HG03571 (cell line): ENCODE measurements around the gene WNT3A.

Experiments used
- ATAC-seq: cut with Tn5 transposase; IDR thresholded peaks from one replicate; pipeline ENCODE4 v1.9.1; 2021; ENCODE audit not compliant: unreplicated experiment

Gene WNT3A

DNA sequence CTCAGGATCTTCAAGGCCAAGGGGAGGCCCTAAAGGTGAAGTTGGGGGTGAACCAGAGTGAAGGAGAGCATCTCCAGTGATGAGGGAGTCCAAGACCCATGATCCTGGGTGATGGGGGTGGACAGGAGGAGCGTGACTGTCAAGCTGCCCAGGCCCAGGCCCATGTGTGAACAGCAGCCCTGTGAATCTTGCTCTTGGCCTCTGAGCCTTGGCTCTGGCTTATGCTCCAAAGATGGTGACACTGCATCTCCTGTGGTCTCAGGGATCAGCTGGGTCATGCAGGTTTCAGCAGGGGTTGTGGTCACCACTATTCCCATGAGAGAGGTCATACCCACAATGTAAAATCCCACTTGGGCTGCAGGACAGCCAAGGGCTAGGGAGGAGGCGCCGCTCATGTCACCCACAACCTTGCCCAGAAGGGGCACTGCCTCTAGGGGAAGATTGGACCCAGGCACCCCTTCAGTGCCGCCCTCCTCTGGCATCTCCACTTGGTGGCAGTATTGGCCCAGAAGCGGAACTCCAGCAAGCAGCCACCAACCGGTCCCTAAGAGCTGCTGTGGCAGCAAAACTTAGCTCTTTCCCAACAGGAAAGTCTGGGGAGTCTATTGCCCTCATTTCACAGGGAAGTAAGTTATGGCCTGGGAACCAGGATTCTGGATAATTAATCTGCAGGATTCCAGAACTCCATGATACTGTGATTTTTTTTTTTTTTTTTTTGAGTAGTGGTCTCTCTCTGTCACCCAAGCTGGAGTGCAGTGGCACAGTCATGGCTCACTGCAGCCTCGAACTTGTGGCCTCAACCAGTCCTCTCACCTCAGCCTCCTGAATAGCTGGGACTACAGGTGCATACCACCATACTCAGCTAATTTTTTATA, 7.5 kb upstream of the WNT3A start:
- ATAC-seq: peak; percentile 57

DNA sequence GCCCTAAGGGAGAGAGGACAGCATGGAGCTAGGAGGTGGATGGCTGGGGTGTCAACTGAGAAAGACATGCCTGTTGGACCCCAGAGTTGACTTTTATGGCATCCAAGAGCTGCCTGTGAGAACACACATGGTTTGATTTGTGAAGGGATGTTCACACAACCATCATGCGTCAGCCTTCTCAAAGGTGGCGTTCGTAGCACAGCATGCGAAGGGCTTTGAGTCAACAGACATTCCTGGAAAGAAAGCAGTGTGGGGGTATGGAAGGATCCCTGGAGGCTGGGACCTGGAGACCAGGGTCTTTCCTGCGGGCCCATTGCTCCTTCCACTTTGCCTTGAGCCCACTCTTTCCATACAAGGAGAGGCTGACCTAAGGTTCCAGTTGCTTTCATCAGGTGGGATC, 6.4 kb upstream of the WNT3A start:
- no peak for ATAC-seq

DNA sequence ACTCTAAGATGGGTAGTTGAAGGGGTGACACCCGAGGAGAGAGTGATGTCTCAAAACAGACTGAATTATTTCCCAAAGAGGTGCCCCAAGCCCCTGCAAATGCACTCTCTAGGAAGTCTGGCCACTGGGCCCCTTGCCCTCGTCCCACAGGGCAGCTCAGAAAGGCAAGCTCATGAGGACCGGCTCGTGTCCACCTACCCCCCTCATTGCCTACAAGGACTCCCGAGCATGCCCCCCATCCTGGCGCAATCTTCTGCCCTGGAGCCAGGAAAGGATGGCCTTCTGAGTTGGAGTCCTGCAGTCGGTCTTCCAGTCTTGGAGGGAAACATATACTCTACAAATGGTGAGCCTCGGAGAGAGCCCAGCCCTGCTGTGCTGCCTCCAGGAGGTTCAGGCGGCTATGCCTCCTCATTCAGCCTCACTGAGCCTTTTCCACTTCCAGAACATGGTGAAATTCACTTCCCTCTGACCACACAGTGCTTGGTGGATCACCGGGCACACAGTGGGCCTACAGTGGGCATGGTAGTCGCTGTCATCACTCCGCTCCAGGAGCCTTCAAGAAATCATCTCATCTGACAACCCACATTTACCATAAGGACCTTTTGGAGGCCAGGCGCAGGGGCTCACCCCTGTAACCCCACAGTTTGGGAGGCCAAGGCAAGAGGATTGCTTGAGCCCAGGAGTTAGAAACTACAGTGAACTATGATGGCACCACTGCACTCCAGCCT, 5.8 kb upstream of the WNT3A start:
- ATAC-seq: no peak

DNA sequence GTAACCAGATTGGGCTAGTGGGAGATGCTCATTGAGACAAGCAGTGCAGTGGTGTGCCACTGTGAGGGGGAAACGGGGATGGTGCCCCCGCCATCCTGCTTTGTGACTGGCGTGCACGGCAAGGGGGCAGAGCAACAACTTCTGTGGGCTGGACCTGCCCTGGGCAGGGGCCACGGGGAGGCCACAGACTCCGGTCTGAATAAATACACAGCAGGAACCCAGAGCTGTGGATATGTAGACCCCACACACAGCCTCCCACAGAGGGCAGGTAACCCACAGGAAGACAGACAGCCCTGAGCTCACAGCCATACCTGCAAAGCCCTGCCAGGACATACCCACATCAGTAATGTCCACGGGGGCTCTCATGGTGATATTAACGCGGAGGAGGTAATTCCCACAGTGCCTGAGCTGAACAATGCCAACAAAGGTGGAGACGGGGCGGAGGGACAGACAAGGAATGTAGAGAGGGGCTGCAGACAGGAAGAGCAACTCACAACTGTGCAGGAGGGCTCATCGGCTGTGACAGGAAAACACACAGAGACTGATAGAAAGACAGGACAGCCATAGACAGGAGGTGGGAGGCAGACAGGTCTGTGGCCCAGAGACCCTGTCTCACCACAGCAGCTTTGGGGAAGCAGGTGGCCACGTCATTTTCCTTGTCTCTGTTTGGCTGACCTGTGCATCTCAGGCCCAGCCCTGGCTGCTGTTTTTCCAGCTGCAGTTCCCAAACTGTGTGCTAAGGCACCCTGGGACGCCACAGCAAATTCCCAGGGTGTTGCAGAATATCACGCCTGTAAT, 4.9 kb upstream of the WNT3A start:
- no peak for ATAC-seq

DNA sequence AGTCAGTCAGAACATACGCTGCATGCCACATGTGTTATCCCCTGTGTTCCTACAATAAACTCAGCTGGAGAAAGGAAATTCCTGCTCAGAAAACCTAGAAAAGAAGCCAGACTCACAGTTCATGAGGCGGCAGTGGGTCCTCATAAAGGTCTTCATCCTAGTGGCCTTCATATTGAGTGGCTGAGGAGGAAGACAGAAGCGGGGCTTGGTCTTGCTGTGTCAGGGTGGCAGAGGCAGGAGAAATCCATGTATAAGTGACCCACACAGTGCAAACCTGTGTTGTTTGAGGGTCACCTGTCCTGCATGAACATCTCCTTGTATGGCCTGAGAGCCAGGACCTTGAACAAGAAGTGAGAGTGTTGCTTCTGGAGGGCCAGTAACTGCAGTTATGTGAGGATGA, 4.0 kb upstream of the WNT3A start:
- no peak for ATAC-seq

DNA sequence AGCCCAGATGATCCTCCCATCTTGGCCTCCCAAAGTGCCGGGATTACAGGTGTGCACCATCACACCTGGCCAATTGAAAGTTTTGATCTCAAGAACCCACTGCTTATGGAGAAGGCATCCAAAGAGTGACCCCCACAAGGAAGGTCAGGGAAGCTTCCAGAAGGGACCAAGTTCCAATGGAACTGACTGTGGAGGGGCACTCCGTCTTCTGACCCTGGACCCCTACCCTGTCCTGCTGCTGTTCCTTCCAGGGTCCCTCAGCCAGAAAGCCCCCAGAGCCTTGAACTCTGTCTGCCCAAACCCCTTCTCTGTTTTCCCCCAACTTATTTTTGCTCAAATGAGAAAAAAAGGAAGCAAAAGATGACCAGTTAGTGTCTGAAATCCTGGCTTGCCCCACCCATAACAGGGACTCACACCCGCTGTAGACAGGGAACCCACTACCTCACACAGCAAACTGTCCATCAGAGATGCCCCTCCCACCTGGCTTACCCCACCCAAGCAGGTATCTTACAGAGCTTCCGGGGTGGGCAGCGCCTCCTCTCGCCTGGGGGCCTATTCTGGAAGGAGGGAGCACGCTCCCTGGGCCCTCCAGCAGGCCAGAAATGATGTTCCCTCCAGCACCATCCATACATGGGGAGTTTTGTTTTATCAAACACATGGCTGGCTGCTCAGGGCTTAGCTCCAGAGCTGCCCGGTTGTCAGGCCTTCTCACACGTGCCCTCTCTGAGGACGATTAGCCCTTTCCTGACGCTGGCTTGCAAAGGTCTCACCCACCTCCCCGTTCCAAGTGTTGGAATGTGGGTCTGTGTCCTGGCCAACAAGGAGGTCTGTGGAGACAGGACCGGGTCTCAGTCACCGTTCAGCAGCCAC, 3.1 kb upstream of the WNT3A start:
- no peak for ATAC-seq

DNA sequence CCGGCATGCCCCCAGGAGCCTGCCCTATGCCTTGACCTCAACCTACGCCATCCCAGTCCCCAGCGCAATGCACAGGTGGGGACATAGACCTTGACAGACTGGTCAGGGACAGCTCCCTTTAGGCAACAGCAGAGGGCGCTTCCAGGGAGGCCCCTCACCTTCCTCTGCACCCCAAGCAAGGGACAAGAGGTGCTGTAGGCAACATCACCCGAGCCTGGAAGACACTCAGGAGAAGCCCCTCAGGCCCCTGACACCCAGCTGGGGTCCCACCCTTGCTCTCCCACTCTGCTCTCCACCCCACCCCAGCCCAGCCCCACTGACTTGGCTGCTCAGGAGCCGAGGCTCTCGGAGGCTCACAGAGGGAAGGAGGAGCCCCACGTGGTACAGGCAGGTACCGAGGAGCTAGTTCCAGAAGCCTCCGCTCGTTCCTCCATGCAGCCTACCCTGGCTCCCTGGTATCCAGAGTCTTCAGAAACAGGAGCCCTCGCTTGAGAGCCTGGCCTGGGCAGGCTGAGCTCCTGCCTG, 2.4 kb upstream of the WNT3A start:
- peak; percentile 56 for ATAC-seq

DNA sequence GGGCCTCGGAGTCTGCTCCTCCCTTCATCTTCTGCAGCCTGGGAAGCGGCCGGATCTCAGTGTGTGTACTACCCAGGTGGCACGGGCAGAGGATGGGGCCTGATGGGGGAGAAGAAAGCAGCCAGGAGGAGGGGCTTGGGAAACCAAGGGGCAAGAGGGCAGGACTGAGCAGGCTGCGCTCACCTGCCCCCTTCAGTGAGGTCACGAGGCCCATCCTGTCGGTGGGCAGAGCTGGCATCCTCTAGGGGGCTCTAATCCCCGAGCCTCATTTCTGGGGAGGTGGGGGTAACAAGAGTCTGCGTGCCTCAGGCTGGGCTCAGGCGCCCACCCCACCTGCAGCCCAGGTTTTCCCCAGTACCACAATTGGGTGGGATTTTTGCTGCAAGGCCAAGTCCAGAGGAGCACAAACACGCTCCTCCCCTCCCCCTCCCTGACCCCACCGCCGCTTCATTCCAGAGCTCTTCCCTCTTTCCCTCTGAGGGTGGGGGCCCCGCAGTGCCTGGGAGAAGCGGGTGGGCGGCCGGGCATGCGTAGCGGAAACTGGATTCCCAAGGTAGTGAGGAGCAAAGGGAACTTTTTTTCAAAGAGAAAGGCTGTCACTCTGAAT, 1.8 kb upstream of the WNT3A start:
- ATAC-seq: no peak

DNA sequence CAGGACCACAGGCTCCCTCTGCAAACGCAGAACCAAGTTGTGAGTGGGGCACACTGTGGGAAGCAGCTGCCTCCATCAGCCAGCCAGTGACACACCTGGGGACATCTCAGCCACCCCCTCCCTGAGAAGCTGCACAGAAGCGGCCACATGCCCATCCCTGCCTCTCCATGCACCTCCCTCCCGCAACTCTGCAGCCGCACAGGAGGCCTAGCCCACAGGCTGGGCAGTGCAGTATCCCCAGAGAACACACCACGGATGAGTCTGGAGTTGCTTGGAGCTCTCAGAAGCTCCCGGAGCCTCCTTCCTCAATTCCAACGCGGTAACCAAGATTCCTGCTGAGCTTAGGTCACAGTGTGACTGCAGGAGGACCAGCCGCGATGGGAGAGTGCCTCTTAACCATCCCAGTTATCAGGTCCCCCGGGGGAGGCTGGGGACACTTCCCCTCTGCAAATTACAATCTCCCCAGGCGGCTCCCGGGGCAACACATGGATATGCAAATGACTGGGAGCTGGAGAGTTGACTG, 1.2 kb upstream of the WNT3A start:
- no peak for ATAC-seq

DNA sequence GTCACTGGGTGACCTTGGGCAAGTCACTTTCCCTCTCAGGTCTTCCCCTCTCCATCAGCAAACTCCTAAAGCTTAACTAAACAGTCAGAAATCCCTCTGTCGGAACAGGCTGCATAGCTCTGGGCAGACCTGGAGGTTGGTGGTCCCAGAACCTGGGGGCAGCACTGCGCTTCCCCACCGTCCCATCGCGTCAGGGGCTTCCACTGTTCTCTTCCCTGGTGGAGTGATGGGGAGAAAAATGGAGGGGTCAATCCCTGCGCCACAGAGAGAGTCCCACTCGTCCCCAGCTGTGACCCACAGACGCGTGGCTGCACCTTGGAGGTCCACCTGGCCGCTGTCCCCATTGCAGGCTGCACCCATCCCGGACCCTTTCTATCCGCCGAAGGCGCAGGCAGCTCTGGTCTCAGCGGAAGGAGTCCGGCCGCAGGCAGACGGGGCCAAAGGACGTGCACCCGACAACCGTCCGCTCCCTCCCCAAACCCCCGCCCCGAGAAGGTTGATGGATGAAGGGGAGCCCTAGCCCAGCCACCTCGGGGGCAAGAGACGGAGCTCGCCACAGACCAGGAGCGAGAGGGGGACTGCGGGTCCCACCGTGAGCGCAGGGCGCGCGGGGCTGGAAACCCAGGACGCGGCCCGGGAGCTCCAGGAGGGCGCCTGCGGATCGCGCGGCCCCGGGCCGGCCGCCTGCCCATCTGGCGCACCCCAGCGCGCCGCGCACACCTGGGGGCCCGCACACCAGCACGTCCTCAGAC, 588 bp upstream of the WNT3A start:
- ATAC-seq: no peak

DNA sequence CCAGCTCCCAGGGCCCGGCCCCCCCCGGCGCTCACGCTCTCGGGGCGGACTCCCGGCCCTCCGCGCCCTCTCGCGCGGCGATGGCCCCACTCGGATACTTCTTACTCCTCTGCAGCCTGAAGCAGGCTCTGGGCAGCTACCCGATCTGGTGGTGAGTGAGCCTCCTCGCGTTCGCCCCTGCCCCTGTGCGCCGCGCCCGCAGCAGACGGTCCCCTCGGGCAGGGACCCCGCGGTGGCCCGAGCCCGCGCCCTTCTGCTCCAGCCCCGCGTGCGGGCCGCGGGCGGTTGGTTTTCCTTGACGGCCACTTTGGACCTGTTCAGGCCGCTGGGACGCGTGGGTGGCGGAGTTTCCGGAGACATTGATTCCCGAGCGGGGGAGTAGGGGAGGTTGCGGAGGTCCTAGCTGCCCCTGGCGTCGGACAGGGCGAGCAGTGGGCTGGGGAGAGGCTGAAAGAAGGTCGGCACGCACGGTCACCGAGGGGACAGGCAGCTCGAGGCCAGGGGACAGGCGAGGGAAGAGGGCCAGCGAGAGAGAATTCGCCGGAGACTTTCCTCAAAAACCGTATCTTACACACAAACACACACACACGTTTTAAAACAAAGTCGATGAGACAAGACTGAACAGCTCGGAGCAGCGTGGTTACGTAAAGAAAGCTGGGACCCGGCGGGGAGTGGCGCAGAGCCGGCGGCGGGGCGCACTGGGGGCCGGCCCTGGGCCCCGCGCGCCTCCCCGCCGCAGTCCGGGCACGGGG, 427 bp downstream of the WNT3A start:
- no peak for ATAC-seq

DNA sequence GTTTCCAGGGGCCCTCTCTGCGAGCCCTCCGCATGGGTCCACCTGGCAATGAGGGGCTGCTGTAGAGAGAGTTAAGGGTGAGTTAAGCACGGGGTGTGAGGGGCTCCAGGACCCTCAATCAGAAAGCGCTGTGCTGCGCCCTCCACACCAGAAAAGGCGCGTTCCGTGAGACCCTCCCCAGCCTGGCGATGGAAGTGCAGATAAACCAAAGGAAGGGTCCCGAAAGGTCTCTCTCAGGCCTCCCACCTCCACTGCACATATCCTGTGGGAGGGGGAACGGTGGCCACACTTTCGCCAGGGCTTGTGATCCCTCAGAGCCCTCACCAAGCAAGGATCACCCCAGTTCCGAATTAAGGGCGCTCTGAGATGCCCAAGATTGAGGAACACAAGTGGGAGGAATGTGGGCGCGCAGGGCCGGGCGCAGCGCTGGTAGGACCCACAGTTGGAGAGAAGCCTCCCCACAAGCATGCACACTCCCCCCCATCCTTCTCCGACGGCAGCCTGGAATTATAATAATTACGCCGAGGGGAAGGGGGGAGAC, 1.1 kb downstream of the WNT3A start:
- no peak for ATAC-seq

DNA sequence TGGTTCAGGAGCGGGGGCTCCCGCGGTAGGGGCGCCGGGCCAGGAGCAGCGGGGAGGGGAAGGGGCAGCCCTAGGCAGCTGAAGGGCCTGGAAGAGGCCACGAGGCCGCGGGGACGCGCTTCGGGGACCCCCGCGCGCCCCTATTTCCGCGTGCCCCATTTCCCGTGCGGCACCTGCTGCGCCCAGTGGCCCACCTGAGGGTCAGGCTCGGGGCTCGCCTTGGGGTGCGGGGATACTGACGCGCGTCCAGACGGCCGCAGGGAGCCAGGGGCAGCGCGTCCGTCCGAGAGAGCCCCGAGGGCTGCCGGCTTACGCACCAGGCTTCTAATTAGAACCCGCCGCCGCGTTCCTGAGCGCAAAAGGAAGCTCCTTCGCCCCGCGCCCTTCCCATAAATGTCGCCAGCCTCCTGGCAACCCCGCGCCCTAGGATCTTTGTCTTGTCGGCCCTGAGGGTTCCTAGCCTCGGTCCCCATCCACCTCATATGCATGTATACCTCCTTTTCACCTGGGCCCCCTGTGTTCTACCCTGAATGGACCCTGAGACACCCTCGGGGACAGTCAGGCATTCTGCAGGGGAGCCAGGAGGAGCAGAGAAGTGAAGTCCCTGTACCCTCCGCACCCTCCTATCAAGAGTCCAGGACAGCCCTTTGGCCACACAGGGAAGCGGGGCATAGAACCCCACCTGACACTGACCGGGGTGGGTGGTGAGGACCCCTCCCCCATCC, 1.8 kb downstream of the WNT3A start:
- no peak for ATAC-seq

DNA sequence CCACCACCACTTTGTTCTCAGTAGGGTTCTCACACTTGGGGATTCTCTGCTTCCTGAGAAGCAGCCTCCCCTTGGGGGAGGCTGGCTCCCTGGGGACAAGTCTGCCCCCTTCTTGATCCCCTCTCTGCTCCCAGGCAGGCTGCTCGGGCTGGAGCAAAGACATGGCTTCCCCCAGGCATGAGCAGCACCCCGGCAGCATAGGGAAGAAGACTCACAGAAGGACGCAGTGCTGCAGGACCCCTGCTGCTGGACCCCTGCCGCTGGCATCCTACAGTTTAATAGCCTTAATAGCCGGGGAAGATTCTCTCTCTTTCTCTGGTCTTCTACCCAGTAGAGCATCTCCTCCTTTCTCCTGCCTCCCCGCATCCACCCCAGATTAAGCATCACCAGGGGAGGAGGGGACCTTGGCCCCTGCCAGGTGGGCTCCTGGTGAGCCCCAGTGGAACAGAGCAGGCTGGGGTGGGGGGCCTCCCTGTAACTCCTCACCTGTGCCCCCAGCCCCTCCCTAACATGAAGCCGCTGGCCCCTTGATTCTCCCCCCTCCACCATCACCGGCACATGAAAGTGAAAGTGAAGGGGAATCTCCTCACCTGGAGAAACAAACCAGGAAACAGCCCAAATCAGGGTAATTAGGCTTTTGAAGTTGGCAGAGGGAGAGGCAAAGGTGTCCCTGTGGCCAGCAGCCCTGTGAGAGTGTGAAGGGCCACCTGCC, 2.5 kb downstream of the WNT3A start:
- ATAC-seq: no peak

DNA sequence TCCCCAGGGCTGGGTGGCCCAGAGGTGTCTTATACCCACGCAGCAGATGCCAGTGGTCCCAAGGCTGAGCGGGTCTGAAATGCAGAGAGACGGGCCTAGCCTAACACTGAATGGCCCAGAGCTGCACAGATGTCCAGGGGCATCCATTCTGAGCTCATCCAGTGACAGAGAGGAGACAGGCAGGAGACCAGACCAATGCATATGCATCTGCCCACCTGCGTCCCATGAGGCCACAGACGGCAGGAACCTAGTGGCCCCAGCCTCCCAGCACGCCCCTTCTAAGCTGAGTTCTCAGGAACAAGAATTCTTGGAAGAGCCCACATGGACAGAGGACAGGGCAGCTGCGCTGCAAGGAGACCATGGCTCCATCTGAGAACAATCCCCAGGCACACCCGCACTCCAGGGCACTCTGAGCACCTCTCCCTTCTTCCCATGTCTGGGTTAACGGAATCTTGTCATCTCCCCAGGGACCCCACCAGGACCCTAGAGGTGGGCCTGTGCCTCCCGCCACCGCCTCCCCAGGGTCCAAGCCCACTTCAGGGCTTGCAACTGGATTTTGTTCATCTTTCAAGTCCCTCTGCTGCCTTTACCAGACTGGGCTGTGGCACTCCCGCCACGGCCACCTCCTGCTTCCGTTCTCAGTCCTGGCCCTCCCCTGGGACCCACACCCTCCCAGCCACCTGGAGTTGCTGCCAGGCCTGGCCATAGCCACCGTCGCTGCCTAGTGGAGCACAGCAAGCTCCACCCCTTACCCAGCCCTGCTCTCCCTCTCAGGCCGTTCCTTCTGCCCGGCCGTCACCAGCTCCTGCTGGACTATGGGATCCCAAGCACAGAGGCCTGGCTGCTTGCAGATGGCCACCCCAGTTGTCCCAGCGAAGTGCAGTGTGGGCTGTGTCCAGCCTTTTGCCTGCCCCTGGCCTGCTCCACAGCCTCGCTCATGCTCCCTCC, 3.3 kb downstream of the WNT3A start:
- peak; percentile 63 for ATAC-seq

DNA sequence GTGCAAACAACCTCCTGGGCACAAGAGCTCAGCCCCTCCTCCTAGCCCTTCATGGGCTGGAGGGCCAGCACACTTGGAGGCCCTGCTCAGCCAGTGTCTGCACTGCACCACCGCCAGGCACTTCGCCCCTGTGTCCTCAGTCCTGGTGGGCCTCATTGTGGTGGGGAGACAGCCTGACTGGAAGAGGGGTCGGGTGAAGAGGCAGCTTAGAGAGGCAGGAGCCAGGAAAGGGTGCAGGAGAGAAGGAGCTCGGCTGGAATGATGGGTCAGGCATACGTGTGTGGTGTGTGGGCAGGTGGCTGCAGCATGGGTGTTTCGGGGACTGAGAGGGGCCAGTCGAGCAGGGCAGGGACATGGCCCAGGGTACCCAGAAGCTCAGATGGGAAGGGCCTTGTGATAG, 4.1 kb downstream of the WNT3A start:
- no peak for ATAC-seq
